Memory B cell (primary cell): ENCODE results near the gene DPH6.
A peak's percentile ranks its signal among the peaks of the same experiment; 100 is the strongest.

ENCODE experiments used
- ATAC-seq: fragments of 150-1000 bp; cut with Tn5 transposase; 2 replicates; pipeline ENCODE4 v1.10.0; 2021; ENCODE audit warnings: low read depth, mild to moderate bottlenecking, moderate library complexity
- DNase-seq, 2 donors: peaks; one replicate each; pipeline ENCODE4 v3.0.0; 2022; ENCODE audit warnings: low spot score in 2 of 2
- H3K27ac Mint-ChIP-seq: one replicate; pipeline ENCODE4 v1.8.0; 2022; ENCODE audit warnings: mild to moderate bottlenecking, moderate library complexity, mixed read lengths
- H3K27me3 Mint-ChIP-seq: one replicate; pipeline ENCODE4 v1.8.0; 2022; ENCODE audit warnings: mixed read lengths
- H3K36me3 Mint-ChIP-seq: one replicate; pipeline ENCODE4 v1.8.0; 2022; ENCODE audit warnings: mild to moderate bottlenecking, mixed read lengths
- H3K4me1 Mint-ChIP-seq: one replicate; pipeline ENCODE4 v1.8.0; 2022; ENCODE audit warnings: mixed read lengths
- H3K4me3 Mint-ChIP-seq: one replicate; pipeline ENCODE4 v1.8.0; 2022; ENCODE audit warnings: mild to moderate bottlenecking, moderate library complexity, mixed read lengths
- H3K9me3 Mint-ChIP-seq: one replicate; pipeline ENCODE4 v1.8.0; 2022; ENCODE audit warnings: mixed read lengths

DPH6 gene

GRCh38 chr15:35557012-35557411 lies 11.0 kb upstream of the DPH6 start:
- DNase-seq (no peak), ATAC-seq (no peak)
- Mint-ChIP-seq H3K4me1 (no peaks in the 10 kb centered on the region), H3K9me3 (no peaks in the 10 kb centered on the region), H3K36me3 (no peaks in the 10 kb centered on the region), H3K4me3 (no peak overlapping the region), H3K27ac (no peak overlapping the region), H3K27me3 (no peaks in the 10 kb centered on the region)

GRCh38 chr15:35555244-35555643 lies 9.3 kb upstream of the DPH6 start:
- no peak overlapping the region for H3K27ac Mint-ChIP-seq
- H3K36me3 Mint-ChIP-seq = no peaks in the 10 kb centered on the region
- no peaks in the 10 kb centered on the region for H3K27me3 Mint-ChIP-seq
- H3K4me3 Mint-ChIP-seq = no peak overlapping the region
- DNase-seq = no peak
- no peak for ATAC-seq
- no peaks in the 10 kb centered on the region for H3K9me3 Mint-ChIP-seq
- no peaks in the 10 kb centered on the region for H3K4me1 Mint-ChIP-seq

GRCh38 chr15:35550957-35551356 lies 5.0 kb upstream of the DPH6 start:
- Mint-ChIP-seq H3K4me3 (no peak overlapping the region), H3K9me3 (no peaks in the 10 kb centered on the region), H3K36me3 (peaks cover 3% of the 10 kb centered on the region), H3K27ac (no peak overlapping the region), H3K27me3 (no peaks in the 10 kb centered on the region), H3K4me1 (peaks cover 13% of the 10 kb centered on the region)
- no peak for ATAC-seq
- DNase-seq = no peak

- Mint-ChIP-seq H3K9me3 (no peaks in the 10 kb centered on the region), H3K27me3 (no peaks in the 10 kb centered on the region)
- ATAC-seq = no peak
These were observed 3.6 kb upstream of the DPH6 start for GRCh38 chr15:35549567-35549966.

GRCh38 chr15:35548435-35548834 lies 2.5 kb upstream of the DPH6 start:
- peaks cover 3% of the 10 kb centered on the region for H3K36me3 Mint-ChIP-seq
- no peaks in the 10 kb centered on the region for H3K27me3 Mint-ChIP-seq
- H3K4me3 Mint-ChIP-seq = no peak overlapping the region
- no peak overlapping the region for H3K27ac Mint-ChIP-seq
- DNase-seq (no peak), ATAC-seq (no peak)
- no peaks in the 10 kb centered on the region for H3K9me3 Mint-ChIP-seq
- H3K4me1 Mint-ChIP-seq = peaks cover 18% of the 10 kb centered on the region

More at GRCh38 chr15:35549567-35549966, 3.6 kb upstream of the DPH6 start:
- no peak overlapping the region for H3K4me3 Mint-ChIP-seq
- peaks cover 3% of the 10 kb centered on the region for H3K36me3 Mint-ChIP-seq
- no peak for DNase-seq
- H3K27ac Mint-ChIP-seq = no peak overlapping the region
- peaks cover 17% of the 10 kb centered on the region for H3K4me1 Mint-ChIP-seq

GRCh38 chr15:35547775-35548364 lies 1.9 kb upstream of the DPH6 start:
- Mint-ChIP-seq H3K36me3 (peaks cover 3% of the 10 kb centered on the region), H3K27ac (no peak overlapping the region), H3K27me3 (no peaks in the 10 kb centered on the region), H3K4me1 (peaks cover 20% of the 10 kb centered on the region), H3K4me3 (no peak overlapping the region), H3K9me3 (no peaks in the 10 kb centered on the region)
- no peak for DNase-seq
- no peak for ATAC-seq

GRCh38 chr15:35546511-35547381 lies 781 bp upstream of the DPH6 start:
- no peak for DNase-seq
- Mint-ChIP-seq H3K36me3 (peaks cover 3% of the 10 kb centered on the region), H3K27me3 (no peaks in the 10 kb centered on the region), H3K4me1 (peaks cover 20% of the 10 kb centered on the region), H3K27ac (peak overlapping the region; percentile 97), H3K4me3 (peak overlapping the region; percentile 97), H3K9me3 (no peaks in the 10 kb centered on the region)
- ATAC-seq = no peak

GRCh38 chr15:35545316-35545823 lies 595 bp downstream of the DPH6 start:
- peak overlapping the region; percentile 97 for H3K27ac Mint-ChIP-seq
- H3K9me3 Mint-ChIP-seq = no peaks in the 10 kb centered on the region
- DNase-seq (no peak), ATAC-seq (peak; percentile 18)
- peaks cover 20% of the 10 kb centered on the region for H3K4me1 Mint-ChIP-seq
- H3K27me3 Mint-ChIP-seq = no peaks in the 10 kb centered on the region
- H3K4me3 Mint-ChIP-seq = peak overlapping the region; percentile 97
- H3K36me3 Mint-ChIP-seq = peaks cover 5% of the 10 kb centered on the region

- no peak for ATAC-seq
- no peak overlapping the region for H3K4me3 Mint-ChIP-seq
- no peak overlapping the region for H3K27ac Mint-ChIP-seq
- DNase-seq = no peak
- H3K27me3 Mint-ChIP-seq = no peaks in the 10 kb centered on the region
- peaks cover 7% of the 10 kb centered on the region for H3K36me3 Mint-ChIP-seq
- H3K4me1 Mint-ChIP-seq = peaks cover 7% of the 10 kb centered on the region
- H3K9me3 Mint-ChIP-seq = no peaks in the 10 kb centered on the region
These were observed 5.1 kb downstream of the DPH6 start for GRCh38 chr15:35540885-35541284.

- ATAC-seq (no peak), DNase-seq (no peak)
- H3K27me3 Mint-ChIP-seq = no peaks in the 10 kb centered on the region
- no peaks in the 10 kb centered on the region for H3K9me3 Mint-ChIP-seq
- no peak overlapping the region for H3K4me3 Mint-ChIP-seq
- peaks cover 7% of the 10 kb centered on the region for H3K36me3 Mint-ChIP-seq
- peaks cover 4% of the 10 kb centered on the region for H3K4me1 Mint-ChIP-seq
- H3K27ac Mint-ChIP-seq = no peak overlapping the region
These were observed 5.9 kb downstream of the DPH6 start for GRCh38 chr15:35540021-35540420.

GRCh38 chr15:35535365-35535916 lies 10.5 kb downstream of the DPH6 start:
- Mint-ChIP-seq H3K36me3 (peaks cover 21% of the 10 kb centered on the region), H3K4me3 (no peak overlapping the region), H3K27ac (no peak overlapping the region), H3K9me3 (peaks cover under 1% of the 10 kb centered on the region), H3K27me3 (no peaks in the 10 kb centered on the region), H3K4me1 (peaks cover 10% of the 10 kb centered on the region)
- ATAC-seq = no peak
- no peak for DNase-seq

GRCh38 chr15:35533130-35534110 lies 12.5 kb downstream of the DPH6 start:
- ATAC-seq = no peak
- Mint-ChIP-seq H3K27me3 (no peaks in the 10 kb centered on the region), H3K4me1 (peaks cover 11% of the 10 kb centered on the region), H3K9me3 (peaks cover 9% of the 10 kb centered on the region), H3K4me3 (no peak overlapping the region), H3K36me3 (peaks cover 36% of the 10 kb centered on the region), H3K27ac (no peak overlapping the region)
- no peak for DNase-seq

GRCh38 chr15:35530698-35531097 lies 15.3 kb downstream of the DPH6 start:
- peaks cover 9% of the 10 kb centered on the region for H3K9me3 Mint-ChIP-seq
- H3K36me3 Mint-ChIP-seq = peaks cover 38% of the 10 kb centered on the region

More at GRCh38 chr15:35530698-35531097, 15.3 kb downstream of the DPH6 start:
- ATAC-seq (no peak), DNase-seq (no peak)
- no peak overlapping the region for H3K27ac Mint-ChIP-seq
- no peak overlapping the region for H3K4me3 Mint-ChIP-seq
- peaks cover 11% of the 10 kb centered on the region for H3K4me1 Mint-ChIP-seq
- no peaks in the 10 kb centered on the region for H3K27me3 Mint-ChIP-seq
